Measurements from ENCODE around the gene KIF27.

Gene KIF27, protein sequence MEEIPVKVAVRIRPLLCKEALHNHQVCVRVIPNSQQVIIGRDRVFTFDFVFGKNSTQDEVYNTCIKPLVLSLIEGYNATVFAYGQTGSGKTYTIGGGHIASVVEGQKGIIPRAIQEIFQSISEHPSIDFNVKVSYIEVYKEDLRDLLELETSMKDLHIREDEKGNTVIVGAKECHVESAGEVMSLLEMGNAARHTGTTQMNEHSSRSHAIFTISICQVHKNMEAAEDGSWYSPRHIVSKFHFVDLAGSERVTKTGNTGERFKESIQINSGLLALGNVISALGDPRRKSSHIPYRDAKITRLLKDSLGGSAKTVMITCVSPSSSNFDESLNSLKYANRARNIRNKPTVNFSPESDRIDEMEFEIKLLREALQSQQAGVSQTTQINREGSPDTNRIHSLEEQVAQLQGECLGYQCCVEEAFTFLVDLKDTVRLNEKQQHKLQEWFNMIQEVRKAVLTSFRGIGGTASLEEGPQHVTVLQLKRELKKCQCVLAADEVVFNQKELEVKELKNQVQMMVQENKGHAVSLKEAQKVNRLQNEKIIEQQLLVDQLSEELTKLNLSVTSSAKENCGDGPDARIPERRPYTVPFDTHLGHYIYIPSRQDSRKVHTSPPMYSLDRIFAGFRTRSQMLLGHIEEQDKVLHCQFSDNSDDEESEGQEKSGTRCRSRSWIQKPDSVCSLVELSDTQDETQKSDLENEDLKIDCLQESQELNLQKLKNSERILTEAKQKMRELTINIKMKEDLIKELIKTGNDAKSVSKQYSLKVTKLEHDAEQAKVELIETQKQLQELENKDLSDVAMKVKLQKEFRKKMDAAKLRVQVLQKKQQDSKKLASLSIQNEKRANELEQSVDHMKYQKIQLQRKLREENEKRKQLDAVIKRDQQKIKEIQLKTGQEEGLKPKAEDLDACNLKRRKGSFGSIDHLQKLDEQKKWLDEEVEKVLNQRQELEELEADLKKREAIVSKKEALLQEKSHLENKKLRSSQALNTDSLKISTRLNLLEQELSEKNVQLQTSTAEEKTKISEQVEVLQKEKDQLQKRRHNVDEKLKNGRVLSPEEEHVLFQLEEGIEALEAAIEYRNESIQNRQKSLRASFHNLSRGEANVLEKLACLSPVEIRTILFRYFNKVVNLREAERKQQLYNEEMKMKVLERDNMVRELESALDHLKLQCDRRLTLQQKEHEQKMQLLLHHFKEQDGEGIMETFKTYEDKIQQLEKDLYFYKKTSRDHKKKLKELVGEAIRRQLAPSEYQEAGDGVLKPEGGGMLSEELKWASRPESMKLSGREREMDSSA (N-terminal part only)

DNA sequence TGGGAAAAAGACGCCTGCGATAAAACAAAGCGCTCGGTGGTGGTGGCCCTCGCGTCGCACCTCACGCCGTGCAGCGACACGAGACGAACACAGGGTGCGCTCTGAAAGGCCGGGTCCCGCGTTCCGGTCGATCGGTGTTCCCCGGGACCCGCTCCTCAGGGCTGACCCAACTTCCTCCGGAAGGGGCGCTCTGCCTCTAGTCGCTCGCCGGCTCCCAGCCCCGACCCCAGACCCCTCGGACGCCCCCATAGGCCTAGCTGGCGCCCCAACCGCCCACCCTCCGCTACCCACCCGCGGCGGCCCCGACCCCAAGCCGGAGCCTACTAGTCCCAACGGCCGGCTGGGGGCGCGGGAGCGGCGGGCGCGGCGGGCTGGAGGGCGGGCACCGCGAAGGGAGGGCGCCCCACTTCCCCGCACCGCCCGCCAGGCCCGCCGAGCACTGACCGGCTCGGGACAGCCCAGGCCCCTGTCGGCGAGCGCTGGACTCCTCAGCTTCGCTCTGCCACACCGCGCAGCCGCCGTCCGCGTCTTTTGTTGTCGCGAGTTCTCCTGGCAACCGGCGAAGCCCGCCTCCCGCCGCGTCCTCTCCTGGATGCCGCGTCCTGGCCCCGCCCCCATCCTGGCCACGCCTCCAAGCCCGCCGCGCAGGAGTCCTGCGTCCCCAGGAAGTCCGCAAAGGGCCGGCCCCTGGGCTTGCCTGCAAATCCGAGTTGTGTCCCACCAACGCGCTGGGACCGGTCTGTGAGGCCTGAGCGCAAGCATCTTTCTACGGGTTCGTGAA, at the start of gene KIF27:
Gene KIF27 (minus strand): TSS at position 506 of the 781 bp plus-strand sequence. CDS start 5,841 bp downstream, outside the sequence.
- peak within 1 kb of the TSS; percentile 63 to 80 for H3K4me3 ChIP-seq (ENCODE audit: low read length in 2 of 2)

DNA sequence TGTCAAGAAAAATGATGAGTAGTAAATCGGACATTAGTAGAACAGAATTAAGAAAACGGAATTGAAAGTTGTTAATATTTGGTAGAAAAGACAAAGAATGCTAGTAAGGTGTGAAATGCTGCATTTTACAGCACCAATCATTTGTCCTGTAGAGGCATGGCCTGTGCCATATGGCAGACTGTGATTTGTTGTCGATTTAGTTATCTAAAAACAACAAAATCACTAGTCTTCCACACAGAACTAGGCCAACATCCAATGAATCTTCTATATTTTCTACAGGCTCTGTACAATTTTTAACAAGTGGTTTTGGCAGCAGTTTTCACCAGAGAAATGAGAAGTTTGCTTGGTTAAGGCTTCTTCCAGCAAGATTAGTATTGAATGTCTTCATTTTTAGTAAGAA, 48.4 kb upstream of the KIF27 start:
- Histone ChIP-seq H3K27me3 (ENCODE audit: control insufficient read depth in 1 of 2, insufficient read depth in 2 of 2, low read length in 2 of 2) (no peaks in the 10 kb centered on the region), H3K36me3 (ENCODE audit: control insufficient read depth in 2 of 2, insufficient read depth in 2 of 2, low read length in 2 of 2) (peaks cover 50 to 60% of the 10 kb centered on the region in 2 donors), H3K27ac (ENCODE audit: low read length) (no peak overlapping the region), H3K4me1 (ENCODE audit: control insufficient read depth, insufficient read depth, low read length) (no peaks in the 10 kb centered on the region), H3K9ac (ENCODE audit: low read length in 2 of 2) (no peak overlapping the region), H3K4me3 (ENCODE audit: low read length in 2 of 2) (no peak overlapping the region), H3K9me3 (ENCODE audit: control insufficient read depth in 2 of 2, low read length in 2 of 2) (no peaks in the 10 kb centered on the region)

More for the DNA sequence above, at the start of gene KIF27:
- Histone ChIP-seq H3K27ac (ENCODE audit: low read length) (peak within 1 kb of the TSS; percentile 85), H3K36me3 (ENCODE audit: control insufficient read depth in 2 of 2, insufficient read depth in 2 of 2, low read length in 2 of 2) (no peaks in the 10 kb centered on the region), H3K9ac (ENCODE audit: low read length in 2 of 2) (peak within 1 kb of the TSS; percentile 70 to 79), H3K4me1 (ENCODE audit: control insufficient read depth, insufficient read depth, low read length) (peaks cover 8% of the 10 kb centered on the region), H3K9me3 (ENCODE audit: control insufficient read depth in 2 of 2, low read length in 2 of 2) (no peaks in the 10 kb centered on the region), H3K27me3 (ENCODE audit: control insufficient read depth in 1 of 2, insufficient read depth in 2 of 2, low read length in 2 of 2) (no peaks in the 10 kb centered on the region)

DNA sequence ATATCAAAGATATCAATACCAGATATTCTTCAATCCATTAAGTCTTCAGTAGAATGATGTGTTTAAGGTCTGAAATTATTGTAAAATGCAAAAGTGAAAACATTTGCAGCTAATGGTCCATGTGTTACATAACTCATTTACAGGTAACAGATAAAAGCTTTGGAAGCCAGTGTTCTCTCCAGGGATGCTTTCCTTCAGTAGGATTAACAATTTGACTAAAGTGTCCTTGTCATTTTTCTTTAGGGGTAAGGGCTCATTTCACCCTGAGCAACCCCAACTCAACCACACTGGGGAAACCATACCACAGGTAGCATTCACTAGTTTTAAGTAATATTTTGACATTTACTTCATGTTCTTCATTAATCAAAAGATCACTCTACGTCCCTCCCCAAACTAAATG, 45.8 kb upstream of the KIF27 start:
- Histone ChIP-seq H3K27me3 (ENCODE audit: control insufficient read depth in 1 of 2, insufficient read depth in 2 of 2, low read length in 2 of 2) (no peaks in the 10 kb centered on the region), H3K9me3 (ENCODE audit: control insufficient read depth in 2 of 2, low read length in 2 of 2) (no peaks in the 10 kb centered on the region), H3K4me1 (ENCODE audit: control insufficient read depth, insufficient read depth, low read length) (no peaks in the 10 kb centered on the region), H3K9ac (ENCODE audit: low read length in 2 of 2) (no peak overlapping the region), H3K36me3 (ENCODE audit: control insufficient read depth in 2 of 2, insufficient read depth in 2 of 2, low read length in 2 of 2) (peaks cover 31 to 42% of the 10 kb centered on the region in 2 donors), H3K4me3 (ENCODE audit: low read length in 2 of 2) (no peak overlapping the region), H3K27ac (ENCODE audit: low read length) (no peak overlapping the region)

DNA sequence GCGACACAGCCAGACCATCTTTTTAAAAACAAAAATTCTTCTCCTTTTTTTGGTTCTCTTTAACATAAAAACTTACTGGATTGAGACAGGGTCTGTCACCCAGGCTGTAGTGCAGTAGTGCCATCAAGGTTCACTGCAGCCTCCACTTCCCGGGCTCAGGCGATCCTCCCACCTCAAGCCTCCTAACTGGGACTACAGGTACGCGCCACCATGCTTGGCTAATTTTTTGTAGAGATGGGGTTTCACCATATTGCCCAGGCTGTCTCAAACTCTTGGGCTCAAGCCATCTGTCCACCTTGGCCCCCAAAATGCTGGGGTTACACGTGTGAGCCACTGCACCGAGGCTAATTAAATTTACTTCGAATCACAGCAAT, 45.0 kb upstream of the KIF27 start:
- H3K4me1 ChIP-seq (ENCODE audit: control insufficient read depth, insufficient read depth, low read length): no peaks in the 10 kb centered on the region
- peaks cover 22 to 33% of the 10 kb centered on the region in 2 donors for H3K36me3 ChIP-seq (ENCODE audit: control insufficient read depth in 2 of 2, insufficient read depth in 2 of 2, low read length in 2 of 2)
- H3K9ac ChIP-seq (ENCODE audit: low read length in 2 of 2): no peak overlapping the region
- no peaks in the 10 kb centered on the region for H3K27me3 ChIP-seq (ENCODE audit: control insufficient read depth in 1 of 2, insufficient read depth in 2 of 2, low read length in 2 of 2)
- no peaks in the 10 kb centered on the region for H3K9me3 ChIP-seq (ENCODE audit: control insufficient read depth in 2 of 2, low read length in 2 of 2)
- no peak overlapping the region for H3K4me3 ChIP-seq (ENCODE audit: low read length in 2 of 2)
- no peak overlapping the region for H3K27ac ChIP-seq (ENCODE audit: low read length)

DNA sequence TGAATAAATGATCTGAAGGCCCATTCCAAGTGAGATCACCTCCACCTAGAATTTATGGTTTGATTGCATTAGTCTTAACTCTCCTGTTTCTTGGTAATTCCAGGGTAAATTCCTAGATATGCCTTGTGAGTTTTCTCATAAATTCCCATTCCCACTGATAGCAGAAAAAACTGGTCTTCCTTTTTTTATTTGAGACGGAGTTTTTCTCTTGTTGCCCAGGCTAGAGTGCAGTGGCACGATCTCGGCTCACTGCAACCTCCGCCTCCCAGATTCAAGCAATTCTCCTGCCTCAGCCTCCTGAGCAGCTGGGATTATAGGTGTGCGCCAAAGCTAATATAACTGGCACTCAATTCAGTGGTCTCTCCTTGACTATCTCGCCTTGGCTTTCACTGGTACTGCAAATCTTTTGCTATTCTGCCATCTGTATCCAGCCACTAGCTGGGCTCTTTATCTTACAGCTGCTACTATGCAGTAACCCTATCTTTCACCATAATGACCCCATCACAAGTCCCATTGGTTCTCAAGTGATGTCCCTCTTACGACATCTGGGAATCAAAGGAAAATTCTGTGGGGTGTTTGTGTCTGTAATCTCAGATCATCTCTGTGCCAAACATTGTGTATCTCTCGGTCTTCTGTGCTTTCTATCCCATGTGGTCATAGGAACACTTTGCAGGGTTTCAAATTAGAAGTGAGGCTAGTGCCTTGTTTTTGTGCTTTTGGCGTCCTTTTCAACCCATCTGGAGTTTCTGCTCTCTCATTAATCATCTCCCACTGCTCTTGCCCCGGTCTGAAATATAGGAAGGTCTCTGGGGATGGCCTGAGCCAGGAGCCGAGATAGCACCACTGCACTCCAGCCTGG, 44.3 kb upstream of the KIF27 start:
- H3K36me3 ChIP-seq (ENCODE audit: control insufficient read depth in 2 of 2, insufficient read depth in 2 of 2, low read length in 2 of 2): peaks cover 16 to 27% of the 10 kb centered on the region in 2 donors
- H3K9ac ChIP-seq (ENCODE audit: low read length in 2 of 2): no peak overlapping the region
- no peaks in the 10 kb centered on the region for H3K9me3 ChIP-seq (ENCODE audit: control insufficient read depth in 2 of 2, low read length in 2 of 2)
- H3K4me3 ChIP-seq (ENCODE audit: low read length in 2 of 2): no peak overlapping the region
- H3K27me3 ChIP-seq (ENCODE audit: control insufficient read depth in 1 of 2, insufficient read depth in 2 of 2, low read length in 2 of 2): no peaks in the 10 kb centered on the region
- no peak overlapping the region for H3K27ac ChIP-seq (ENCODE audit: low read length)
- H3K4me1 ChIP-seq (ENCODE audit: control insufficient read depth, insufficient read depth, low read length): no peaks in the 10 kb centered on the region

DNA sequence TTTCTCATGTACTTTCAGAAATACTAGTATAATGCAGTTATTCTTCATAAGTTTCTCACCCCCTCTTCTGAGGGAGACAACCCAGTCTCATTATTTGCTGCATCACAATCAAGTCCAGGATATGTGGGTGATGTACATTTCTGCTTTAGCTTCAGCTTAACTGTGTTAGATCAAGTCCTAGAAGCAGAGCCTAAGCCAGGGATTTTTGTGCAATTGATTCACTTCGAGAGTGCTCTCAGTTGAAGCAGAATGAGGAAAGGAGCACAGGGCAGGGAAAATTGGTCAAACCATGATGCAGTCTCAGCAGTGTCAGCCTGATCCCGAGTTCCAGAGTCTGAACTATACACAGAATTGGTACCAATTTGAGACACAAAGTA, 43.7 kb upstream of the KIF27 start:
- Histone ChIP-seq H3K27me3 (ENCODE audit: control insufficient read depth in 1 of 2, insufficient read depth in 2 of 2, low read length in 2 of 2) (no peaks in the 10 kb centered on the region), H3K27ac (ENCODE audit: low read length) (no peak overlapping the region), H3K4me3 (ENCODE audit: low read length in 2 of 2) (no peak overlapping the region), H3K36me3 (ENCODE audit: control insufficient read depth in 2 of 2, insufficient read depth in 2 of 2, low read length in 2 of 2) (peaks cover 12 to 21% of the 10 kb centered on the region in 2 donors), H3K4me1 (ENCODE audit: control insufficient read depth, insufficient read depth, low read length) (no peaks in the 10 kb centered on the region), H3K9ac (ENCODE audit: low read length in 2 of 2) (no peak overlapping the region), H3K9me3 (ENCODE audit: control insufficient read depth in 2 of 2, low read length in 2 of 2) (no peaks in the 10 kb centered on the region)

DNA sequence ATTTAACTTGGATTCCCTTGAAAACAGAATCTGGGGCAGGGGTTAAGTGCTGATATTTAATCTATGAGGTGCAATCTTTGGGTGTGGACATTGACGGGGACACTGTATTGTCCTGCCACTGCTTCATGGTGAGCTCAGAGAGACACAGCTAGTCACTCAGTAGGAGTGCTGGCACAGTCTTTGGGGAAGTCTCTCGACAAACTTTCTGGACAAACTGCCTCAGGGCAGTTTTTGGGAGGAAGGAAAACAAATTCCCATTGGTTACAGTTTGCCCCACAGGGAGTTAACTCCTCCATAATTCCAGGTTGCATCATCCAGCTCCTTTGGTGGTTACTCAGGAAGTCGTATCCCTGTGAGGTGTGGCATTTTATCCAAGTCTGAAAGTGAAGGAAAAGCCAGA, 40.9 kb upstream of the KIF27 start:
- H3K9me3 ChIP-seq (ENCODE audit: control insufficient read depth in 2 of 2, low read length in 2 of 2): no peaks in the 10 kb centered on the region
- no peaks in the 10 kb centered on the region for H3K4me1 ChIP-seq (ENCODE audit: control insufficient read depth, insufficient read depth, low read length)
- no peaks in the 10 kb centered on the region for H3K27me3 ChIP-seq (ENCODE audit: control insufficient read depth in 1 of 2, insufficient read depth in 2 of 2, low read length in 2 of 2)
- no peak overlapping the region for H3K9ac ChIP-seq (ENCODE audit: low read length in 2 of 2)
- H3K36me3 ChIP-seq (ENCODE audit: control insufficient read depth in 2 of 2, insufficient read depth in 2 of 2, low read length in 2 of 2): peaks cover 2 to 10% of the 10 kb centered on the region in 2 donors
- H3K4me3 ChIP-seq (ENCODE audit: low read length in 2 of 2): no peak overlapping the region
- H3K27ac ChIP-seq (ENCODE audit: low read length): no peak overlapping the region

DNA sequence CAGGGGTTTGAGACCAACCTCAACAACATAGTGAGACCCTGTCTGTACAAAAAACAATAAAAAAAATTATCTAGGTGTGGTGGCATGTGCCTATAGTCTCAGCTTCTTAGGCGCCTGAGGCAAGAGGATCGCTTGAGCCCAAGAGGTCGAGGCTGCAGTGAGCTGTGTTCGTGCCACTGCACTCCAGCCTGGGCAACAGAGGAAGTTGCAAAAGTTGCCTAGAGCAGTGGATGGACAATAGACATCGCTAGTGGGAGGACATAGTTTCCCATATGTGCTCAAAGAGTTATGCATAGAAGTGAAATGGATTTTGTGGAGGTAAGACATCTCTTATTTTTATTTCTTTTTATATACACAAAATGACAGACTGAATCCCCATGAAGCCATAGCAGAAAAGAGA, 39.8 kb upstream of the KIF27 start:
- no peak overlapping the region for H3K9ac ChIP-seq (ENCODE audit: low read length in 2 of 2)
- no peak overlapping the region for H3K4me3 ChIP-seq (ENCODE audit: low read length in 2 of 2)
- no peaks in the 10 kb centered on the region for H3K27me3 ChIP-seq (ENCODE audit: control insufficient read depth in 1 of 2, insufficient read depth in 2 of 2, low read length in 2 of 2)
- peaks cover under 1 to 2% of the 10 kb centered on the region in 2 donors for H3K36me3 ChIP-seq (ENCODE audit: control insufficient read depth in 2 of 2, insufficient read depth in 2 of 2, low read length in 2 of 2)
- no peak overlapping the region for H3K27ac ChIP-seq (ENCODE audit: low read length)
- H3K4me1 ChIP-seq (ENCODE audit: control insufficient read depth, insufficient read depth, low read length): no peaks in the 10 kb centered on the region
- H3K9me3 ChIP-seq (ENCODE audit: control insufficient read depth in 2 of 2, low read length in 2 of 2): no peaks in the 10 kb centered on the region

DNA sequence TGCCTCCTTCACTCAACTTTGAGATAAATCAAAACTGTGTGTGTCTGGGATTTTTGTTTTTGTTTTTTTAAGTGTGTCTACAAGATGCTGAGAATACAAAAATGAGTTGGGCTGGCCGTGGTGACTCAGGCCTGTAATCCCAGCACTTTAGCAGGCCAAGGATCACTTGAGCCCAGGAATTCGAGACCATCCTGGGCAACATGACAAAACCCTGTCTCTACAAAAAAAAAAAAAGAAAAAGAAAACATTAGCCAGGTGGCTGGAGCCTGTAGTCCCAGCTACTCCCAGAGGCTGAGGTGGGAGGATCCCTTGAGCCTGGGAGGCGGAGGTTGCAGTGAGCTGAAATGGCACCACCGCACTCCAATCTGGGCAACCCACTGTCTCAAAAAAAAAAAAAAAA, 37.8 kb upstream of the KIF27 start:
- Histone ChIP-seq H3K9ac (ENCODE audit: low read length in 2 of 2) (no peak overlapping the region), H3K27ac (ENCODE audit: low read length) (no peak overlapping the region), H3K4me1 (ENCODE audit: control insufficient read depth, insufficient read depth, low read length) (no peaks in the 10 kb centered on the region), H3K9me3 (ENCODE audit: control insufficient read depth in 2 of 2, low read length in 2 of 2) (no peaks in the 10 kb centered on the region), H3K27me3 (ENCODE audit: control insufficient read depth in 1 of 2, insufficient read depth in 2 of 2, low read length in 2 of 2) (no peaks in the 10 kb centered on the region), H3K36me3 (ENCODE audit: control insufficient read depth in 2 of 2, insufficient read depth in 2 of 2, low read length in 2 of 2) (no peaks in the 10 kb centered on the region), H3K4me3 (ENCODE audit: low read length in 2 of 2) (no peak overlapping the region)
